Motor neuron (in vitro differentiated cells): ENCODE measurements around the gene RGS5. TPM values are rescaled to one million over a fixed set of nuclear protein-coding genes. Genes with fewer than 3 reads are reported as not detected.
A peak's percentile ranks its signal among the peaks of the same experiment; 100 is the strongest.

Experiments used
- ATAC-seq, 8 experiments: fragments of 200-7000 bp; cut with Tn5 transposase; replicated peaks in 6 of 8; 2 replicates each; pipeline ENCODE4 v1.8.0; 2021; ENCODE audit warnings: mild to moderate bottlenecking in 8 of 8, moderate library complexity in 8 of 8
- H3K27ac ChIP-seq, 2 donors: fragments of 250-450 bp; sonication (Bioruptor Pico); 2 replicates each; pipeline ENCODE4 v1.9.0; 2021; ENCODE audit warnings: antibody characterized with exemption in 2 of 2, mild to moderate bottlenecking in 2 of 2, moderate library complexity in 1 of 2
- H3K4me1 ChIP-seq, 2 donors: fragments of 250-450 bp; sonication (Bioruptor Pico); replicated peaks in 1 of 2; 2 replicates each; pipeline ENCODE4 v1.6.1; 2021; ENCODE audit warnings: antibody characterized with exemption in 2 of 2, mild to moderate bottlenecking in 2 of 2, moderate library complexity in 1 of 2
- H3K4me3 ChIP-seq, 5 donors: fragments of 250-450 bp; sonication (Bioruptor Pico); 2 replicates each; pipeline ENCODE4 v1.9.0; 2021; ENCODE audit warnings: antibody characterized with exemption in 5 of 5, mild to moderate bottlenecking in 5 of 5, moderate library complexity in 4 of 5
- WGBS, 10 experiments: fragments of 450-650 bp; shearing (Covaris generic); methylation state at CpG; one replicate each; pipeline ENCODE4 v1.0.0; 2022; 5-methylcytosine and 5-hydroxymethylcytosine counted together
- in situ Hi-C, 9 experiments: fragments of 400-800 bp; cut with MboI; loops; one replicate each; pipeline ENCODE4 v1.15.0; 2021; ENCODE audit warnings: low sequenced_read_pairs in 9 of 9, low pct_unique_long_range_greater_than_20kb in 2 of 9; ENCODE audit not compliant: unreplicated experiment in 9 of 9
- total RNA-seq, 8 experiments: library from RNA; unstranded; fragments of 300-600 nt; gene quantifications; 2 replicates each; pipeline versions ENCODE4 v1.2.3 to v1.2.4, GENCODE V29; 2022

The RGS5 gene
- total RNA-seq, 8 experiments from 2014 or later = 0.35 to 14.6 (median 3.8) TPM

GRCh38 chr1:163205513-163205912 is 2.8 kb upstream of the RGS5 start:
- in situ Hi-C loops = no loop called here
- no peak for ATAC-seq
- H3K4me3 ChIP-seq = no peak overlapping the region
- H3K4me1 ChIP-seq = peaks cover 0 to 4% of the 10 kb centered on the region in 2 donors
- H3K27ac ChIP-seq = no peak overlapping the region

DNA sequence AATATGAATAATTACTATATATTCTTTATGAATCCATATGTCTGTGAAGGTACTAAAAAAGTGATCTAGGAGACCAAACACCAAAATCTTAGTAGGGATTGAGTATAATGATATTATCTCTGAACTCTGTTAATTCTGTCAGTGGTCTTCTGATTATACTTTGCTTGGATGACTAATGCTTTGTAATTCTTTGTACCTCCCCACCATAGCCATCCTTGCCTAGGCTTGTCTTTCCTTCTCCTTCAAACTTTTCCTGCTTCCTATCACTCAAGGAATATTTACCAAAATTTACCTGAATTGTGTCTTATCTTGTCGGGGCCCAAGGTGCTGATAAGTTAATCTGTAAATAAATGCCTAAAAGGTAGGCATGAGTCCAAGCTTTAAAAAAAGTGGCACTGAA is 845 bp upstream of the RGS5 start:
- in situ Hi-C loops = no loop called here
- Histone ChIP-seq H3K27ac (no peak overlapping the region), H3K4me3 (no peak overlapping the region), H3K4me1 (peaks cover 0 to 4% of the 10 kb centered on the region in 2 donors)
- no peak for ATAC-seq
- WGBS, 10 experiments = 40 to 100% (median 83%) methylated on average over 1 of the region's 1 CpG; no CpG with 5 or more reads in 1 of the 10 experiments

GRCh38 chr1:163201906-163202305 is 810 bp downstream of the RGS5 start:
- Histone ChIP-seq H3K4me3 (no peak overlapping the region), H3K4me1 (peaks cover 0 to 4% of the 10 kb centered on the region in 2 donors), H3K27ac (no peak overlapping the region)
- in situ Hi-C loops = no loop called here
- ATAC-seq = no peak
- 33 to 80% (median 50%) methylated on average over 1 of the region's 1 CpG; no CpG with 5 or more reads in 3 of the 10 experiments for WGBS, 10 experiments

GRCh38 chr1:163197022-163197421 is 5.7 kb downstream of the RGS5 start:
- in situ Hi-C loops = loop anchor here in 2 of 9 experiments (25.0 kb wide), 1 partner anchor 335 kb away; the partner anchor contains the start of gene CCDC190 (in 2 of the 2)
- no peak overlapping the region for H3K4me3 ChIP-seq
- 45 to 100% (median 86%) methylated on average over 1 to 3 of the region's 4 CpGs; no CpG with 5 or more reads in 1 of the 10 experiments for WGBS, 10 experiments
- no peak for ATAC-seq
- H3K27ac ChIP-seq = no peak overlapping the region
- peaks cover 0 to 4% of the 10 kb centered on the region in 2 donors for H3K4me1 ChIP-seq

GRCh38 chr1:163196449-163196787 is 6.3 kb downstream of the RGS5 start:
- Histone ChIP-seq H3K4me3 (no peak overlapping the region), H3K27ac (no peak overlapping the region), H3K4me1 (no peaks in the 10 kb centered on the region)
- in situ Hi-C loops = loop anchor here in 2 of 9 experiments (25.0 kb wide), 1 partner anchor 334 kb away; the partner anchor contains the start of gene CCDC190 (in 2 of the 2)
- ATAC-seq = no peak

DNA sequence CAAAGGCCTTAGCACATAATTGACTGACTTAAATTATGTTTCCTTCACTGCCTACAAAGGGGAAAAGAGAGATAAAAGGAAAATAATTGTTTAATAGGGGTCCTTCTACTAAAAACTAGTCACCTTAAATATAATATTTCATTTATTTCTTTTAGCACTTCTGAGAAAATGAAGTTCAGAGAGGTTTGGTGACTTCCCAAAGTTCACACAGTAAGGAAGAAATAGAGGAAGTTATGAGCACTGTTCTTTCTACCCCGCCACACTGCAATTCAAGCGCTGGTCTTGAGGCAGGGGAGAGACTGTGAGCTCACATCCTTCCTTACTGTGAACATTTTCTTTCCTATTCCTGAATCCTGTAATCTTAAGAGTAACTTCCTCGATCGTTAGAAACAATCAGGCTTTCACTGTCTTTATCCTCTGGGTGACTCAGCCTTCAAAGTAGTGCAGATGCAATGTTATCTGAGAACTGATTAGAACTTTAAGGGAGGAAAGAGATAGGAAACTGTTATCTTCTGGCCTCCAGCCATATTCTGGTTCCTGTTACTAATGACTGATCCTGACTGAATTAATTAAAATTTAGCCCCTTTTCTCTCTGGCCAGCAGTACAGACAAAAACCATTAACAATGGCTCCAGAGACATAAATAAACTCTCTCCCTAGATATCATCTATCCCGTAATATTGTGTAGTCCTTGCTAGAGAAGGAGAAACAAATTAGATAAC is 6.8 kb downstream of the RGS5 start:
- Histone ChIP-seq H3K4me3 (no peak overlapping the region), H3K4me1 (no peaks in the 10 kb centered on the region), H3K27ac (no peak overlapping the region)
- in situ Hi-C loops = loop anchor here in 2 of 9 experiments (25.0 kb wide), 1 partner anchor 334 kb away; the partner anchor contains the start of gene CCDC190 (in 2 of the 2)
- ATAC-seq = no peak
- WGBS, 10 experiments = 18 to 94% (median 85%) methylated on average over 3 to 5 of the region's 5 CpGs; no CpG with 5 or more reads in 1 of the 10 experiments

DNA sequence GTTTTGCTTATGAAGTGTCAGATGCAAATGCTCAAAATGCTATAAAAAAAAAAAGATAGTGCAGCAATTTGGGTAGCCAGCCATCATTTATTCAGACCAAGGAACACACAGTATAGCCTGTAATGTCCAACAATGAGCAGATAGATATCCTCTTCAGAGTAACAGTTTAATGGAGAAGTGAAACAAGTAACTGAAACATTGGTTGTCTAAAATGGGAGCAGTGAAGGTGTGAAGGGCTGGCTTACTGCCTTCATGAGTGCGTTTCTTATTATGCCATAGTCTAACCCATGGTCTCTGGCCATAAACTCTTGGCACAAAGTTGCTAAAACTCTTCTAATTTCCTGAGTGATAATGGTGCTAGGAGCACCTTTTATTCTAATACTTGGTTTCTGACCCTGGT is 11.4 kb downstream of the RGS5 start:
- H3K4me1 ChIP-seq = no peaks in the 10 kb centered on the region
- no peak overlapping the region for H3K27ac ChIP-seq
- no peak for ATAC-seq
- in situ Hi-C loops = loop anchor here in 2 of 9 experiments (25.0 kb wide), 1 partner anchor 329 kb away; the partner anchor contains the start of gene CCDC190 (in 2 of the 2)
- WGBS, 10 experiments = 20 to 100% (median 89%) methylated on average over 1 of the region's 1 CpG; no CpG with 5 or more reads in 1 of the 10 experiments
- H3K4me3 ChIP-seq = no peak overlapping the region

DNA sequence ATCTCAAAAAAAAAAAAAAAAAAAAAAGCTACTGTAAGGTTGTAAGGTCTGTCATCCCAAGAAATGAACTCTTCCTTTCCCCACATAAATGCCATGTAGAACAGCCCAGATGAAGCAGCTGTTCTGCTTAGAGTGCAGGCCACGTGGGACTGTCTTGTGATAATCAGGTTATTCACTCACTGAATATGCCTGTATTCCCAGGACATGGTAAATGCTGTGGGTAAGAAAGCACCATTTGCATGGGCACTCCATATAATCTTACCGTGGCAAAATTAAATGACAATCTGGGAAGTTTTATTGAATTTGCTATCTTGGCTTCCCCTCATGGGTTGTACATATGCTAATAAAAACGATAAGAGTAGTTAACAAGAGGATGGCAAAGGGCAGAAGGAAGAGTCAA is 13.8 kb downstream of the RGS5 start:
- Histone ChIP-seq H3K4me3 (no peak overlapping the region), H3K27ac (no peak overlapping the region), H3K4me1 (no peaks in the 10 kb centered on the region)
- in situ Hi-C loops = loop anchor here in 2 of 9 experiments (10.0 to 25.0 kb wide), 2 partner anchors 116 to 327 kb away; partner anchors contain the start of gene CCDC190 (in 2 of the 2)
- 6 to 85% (median 57%) methylated on average over 1 to 3 of the region's 3 CpGs for WGBS, 10 experiments
- peak in 1 of 8 experiments; percentile 19 for ATAC-seq

GRCh38 chr1:163187849-163188248 is 14.9 kb downstream of the RGS5 start:
- in situ Hi-C loops = loop anchor here in 2 of 9 experiments (10.0 to 25.0 kb wide), 2 partner anchors 117 to 326 kb away; partner anchors contain the start of gene CCDC190 (in 2 of the 2)
- H3K4me1 ChIP-seq = no peaks in the 10 kb centered on the region
- H3K27ac ChIP-seq = no peak overlapping the region
- ATAC-seq = no peak
- WGBS, 10 experiments = 51 to 100% (median 88%) methylated on average over 4 to 6 of the region's 6 CpGs; no CpG with 5 or more reads in 2 of the 10 experiments
- no peak overlapping the region for H3K4me3 ChIP-seq

GRCh38 chr1:163186862-163187261 is 15.9 kb downstream of the RGS5 start:
- in situ Hi-C loops = loop anchor here in 2 of 9 experiments (10.0 to 25.0 kb wide), 2 partner anchors 118 to 325 kb away; partner anchors contain the start of gene CCDC190 (in 2 of the 2)
- no peak overlapping the region for H3K4me3 ChIP-seq
- ATAC-seq = no peak
- no peak overlapping the region for H3K27ac ChIP-seq
- 25 to 100% (median 75%) methylated on average over 1 to 2 of the region's 2 CpGs; no CpG with 5 or more reads in 1 of the 10 experiments for WGBS, 10 experiments
- no peaks in the 10 kb centered on the region for H3K4me1 ChIP-seq

GRCh38 chr1:163182330-163182949 is 20.3 kb downstream of the RGS5 start:
- in situ Hi-C loops = loop anchor here in 2 of 9 experiments (10.0 to 25.0 kb wide), 2 partner anchors 122 to 320 kb away; partner anchors contain the start of gene CCDC190 (in 2 of the 2)
- WGBS, 10 experiments = 59 to 91% (median 68%) methylated on average over 2 of the region's 2 CpGs; no CpG with 5 or more reads in 4 of the 10 experiments
- H3K4me3 ChIP-seq = no peak overlapping the region
- H3K27ac ChIP-seq = no peak overlapping the region
- H3K4me1 ChIP-seq = no peaks in the 10 kb centered on the region
- ATAC-seq = no peak

GRCh38 chr1:163178628-163179027 is 24.1 kb downstream of the RGS5 start:
- ATAC-seq = no peak
- Histone ChIP-seq H3K4me3 (no peak overlapping the region), H3K27ac (no peak overlapping the region), H3K4me1 (peaks cover 0 to 9% of the 10 kb centered on the region in 2 donors)
- in situ Hi-C loops = loop anchor here in 3 of 9 experiments (10.0 to 25.0 kb wide), 2 partner anchors 294 to 316 kb away; partner anchors contain the start of gene CCDC190 (in 2 of the 3)
- WGBS, 10 experiments = 29 to 92% (median 64%) methylated on average over 1 to 2 of the region's 2 CpGs; no CpG with 5 or more reads in 2 of the 10 experiments

GRCh38 chr1:163176797-163177196 is 25.9 kb downstream of the RGS5 start:
- WGBS, 10 experiments = 90 to 100% (median 92%) methylated on average over 1 to 4 of the region's 4 CpGs; no CpG with 5 or more reads in 4 of the 10 experiments
- peaks cover 0 to 18% of the 10 kb centered on the region in 2 donors for H3K4me1 ChIP-seq
- no peak for ATAC-seq
- H3K27ac ChIP-seq = no peak overlapping the region
- in situ Hi-C loops = loop anchor here in 3 of 9 experiments (10.0 to 25.0 kb wide), 2 partner anchors 292 to 314 kb away; partner anchors contain the start of gene CCDC190 (in 2 of the 3)
- H3K4me3 ChIP-seq = no peak overlapping the region
